Upper lobe of left lung (tissue), 4 donors: ENCODE measurements around the gene GATB.

Experiments used
- CTCF ChIP-seq, 6 experiments: fragments of 450-650 bp in 4 of 6; fragments of 200-600 bp in 2 of 6; sonication (generic) in 2 of 6; IDR thresholded peaks; one replicate each; pipeline ENCODE4 v1.5.1; 2016 to 2019; ENCODE audit warnings: antibody characterized with exemption in 6 of 6
- EP300 ChIP-seq, 4 donors: sonication (generic); formaldehyde crosslinking; IDR thresholded peaks; one replicate each; pipeline ENCODE4 v1.5.1; 2017; ENCODE audit warnings: antibody characterized with exemption in 4 of 4, control low read depth in 2 of 4
- POLR2A ChIP-seq, 4 donors: fragments of 450-650 bp; IDR thresholded peaks; one replicate each; pipeline ENCODE4 v1.5.1; 2016 to 2017; ENCODE audit warnings: antibody characterized with exemption in 4 of 4, mild to moderate bottlenecking in 2 of 4
- POLR2AphosphoS5 ChIP-seq, 2 donors: sonication (generic); formaldehyde crosslinking; IDR thresholded peaks; one replicate each; pipeline ENCODE4 v1.5.1; 2017; ENCODE audit warnings: antibody characterized with exemption in 2 of 2

GRCh38 chr4:151729731-151730559 is 30.9 kb downstream of the GATB start:
- TF ChIP-seq CTCF (IDR thresholded peaks at IDR 0.05) = no peak
- no peak for TF ChIP-seq POLR2A (IDR thresholded peaks at IDR 0.05)
- no peak for TF ChIP-seq EP300 (IDR thresholded peaks at IDR 0.05)
- no peak for TF ChIP-seq POLR2AphosphoS5 (IDR thresholded peaks at IDR 0.05)
